ENCODE data around the gene OTOP3. TPM values are rescaled to one million over a fixed set of nuclear protein-coding genes. Genes with fewer than 3 reads are reported as not detected.

The OTOP3 gene
- total RNA-seq (under 1 TPM in 1 of 5 donors, not detected in 4; 0.18 TPM), polyA plus RNA-seq (1 to 10 TPM in 1 of 3 donors, not detected in 2; 2.6 TPM)
- long read RNA-seq, donor 1, result 0 reads
- long read RNA-seq, donor 2, partial matches to known transcripts, result 0 of 1 reads
- long read RNA-seq, donor 2, other reads (novel, unspliced or antisense), result 0 of 1 reads
- long read RNA-seq, donor 3, result 0 reads
- long read RNA-seq, donor 4, result 0 reads
- long read RNA-seq, donor 5, result 0 reads
- long read RNA-seq, donor 6, partial matches to known transcripts, result 52 of 69 reads
- long read RNA-seq, donor 6, other reads (novel, unspliced or antisense), result 17 of 69 reads
- long read RNA-seq, donor 7, partial matches to known transcripts, result 0 of 3 reads
- long read RNA-seq, donor 7, other reads (novel, unspliced or antisense), result 0 of 3 reads
- long read RNA-seq, donor 8, result 0 reads
- long read RNA-seq, donor 9, result 0 reads
- long read RNA-seq, donor 10, partial matches to known transcripts, result 0 of 1 reads
- long read RNA-seq, donor 10, other reads (novel, unspliced or antisense), result 0 of 1 reads

GRCh38 chr17:74935585-74936469, at the start of gene OTOP3:
Gene OTOP3 (plus strand): TSS chr17:74935898. CDS start chr17:74935922, 24 bp downstream.
- 1 to 5% (median 3%) methylated on average over 41 to 78 of the region's 78 CpGs for WGBS, 5 donors
- H3K4me1 ChIP-seq, result peaks cover 10 to 14% (median 12%) of the 10 kb centered on the region in 4 donors
- H3K9me3 ChIP-seq, result no peaks in the 10 kb centered on the region
- peak within 1 kb of the TSS in 1 of 4 donors; percentile 29 for H3K4me3 ChIP-seq
- peaks cover 8 to 95% (median 66%) of the 10 kb centered on the region in 3 donors for H3K27me3 ChIP-seq
- DNase-seq, result peak in 1 of 2 donors; percentile 60
- no peak within 1 kb of the TSS for H3K27ac ChIP-seq
- no peaks in the 10 kb centered on the region for H3K36me3 ChIP-seq
- no peak for TF ChIP-seq EP300 (IDR thresholded peaks at IDR 0.05)
- TF ChIP-seq CTCF (IDR thresholded peaks at IDR 0.05), result no peak
- TF ChIP-seq POLR2A (IDR thresholded peaks at IDR 0.05), result no peak
- no peak for TF ChIP-seq POLR2AphosphoS5 (IDR thresholded peaks at IDR 0.05)
- intact Hi-C loops (cut with DNase I; ENCODE audit: low total_unique reads), result no loop called here

- intact Hi-C loops (cut with DNase I; ENCODE audit: low total_unique reads), result no loop called here
- whole genome bisulfite sequencing, 5 donors, result 58 to 64% (median 60%) methylated on average over 12 to 13 of the region's 13 CpGs
- TF ChIP-seq POLR2AphosphoS5 (IDR thresholded peaks at IDR 0.05) (no peak), CTCF (IDR thresholded peaks at IDR 0.05) (no peak), EP300 (IDR thresholded peaks at IDR 0.05) (no peak), POLR2A (IDR thresholded peaks at IDR 0.05) (no peak)
- Histone ChIP-seq H3K27me3 (peaks cover 7 to 88% (median 17%) of the 10 kb centered on the region in 3 donors), H3K27ac (no peak overlapping the region), H3K4me1 (peaks cover 7 to 9% (median 8%) of the 10 kb centered on the region in 4 donors), H3K36me3 (no peaks in the 10 kb centered on the region), H3K9me3 (no peaks in the 10 kb centered on the region), H3K4me3 (no peak overlapping the region)
- no peak for DNase-seq
Measured at GRCh38 chr17:74888469-74888868, 47.2 kb upstream of the OTOP3 start.

GRCh38 chr17:74890554-74890953, 45.1 kb upstream of the OTOP3 start:
- peaks cover 11 to 14% (median 13%) of the 10 kb centered on the region in 4 donors for H3K4me1 ChIP-seq
- no peaks in the 10 kb centered on the region for H3K36me3 ChIP-seq
- WGBS, 5 donors, result 85 to 94% (median 89%) methylated on average over 7 of the region's 7 CpGs
- DNase-seq, result no peak
- H3K4me3 ChIP-seq, result no peak overlapping the region
- TF ChIP-seq POLR2AphosphoS5 (IDR thresholded peaks at IDR 0.05), result no peak
- no peak for TF ChIP-seq CTCF (IDR thresholded peaks at IDR 0.05)
- TF ChIP-seq EP300 (IDR thresholded peaks at IDR 0.05), result no peak
- no peak for TF ChIP-seq POLR2A (IDR thresholded peaks at IDR 0.05)
- no peaks in the 10 kb centered on the region for H3K9me3 ChIP-seq
- intact Hi-C loops (cut with DNase I; ENCODE audit: low total_unique reads), result no loop called here
- no peak overlapping the region for H3K27ac ChIP-seq
- peaks cover 12 to 88% (median 38%) of the 10 kb centered on the region in 3 donors for H3K27me3 ChIP-seq
